ENCODE results near the gene TYMS. TPM values are rescaled to one million over a fixed set of nuclear protein-coding genes. Genes with fewer than 3 reads are reported as not detected.
A peak's percentile ranks its signal among the peaks of the same experiment; 100 is the strongest.

The TYMS gene
- total RNA-seq, 1 experiment from 2014 or later = 140 TPM

GRCh38 chr18:711310-711656 is 53.8 kb downstream of the TYMS start:
- WGBS (ENCODE audit: extremely low coverage, insufficient read length, low lambda C conversion rate) = no CpG with 5 or more reads among the region's 8 CpGs
- H3K9me3 Mint-ChIP-seq = peaks cover 3 to 7% of the 10 kb centered on the region in 2 experiments; a peak in 3 of 5 replicates
- H3K27me3 Mint-ChIP-seq (ENCODE audit: low read depth) = peaks cover 5% of the 10 kb centered on the region
- Histone ChIP-seq H2BK120ac (ENCODE audit: low read depth, low read length, poor library complexity, severe bottlenecking) (no peak overlapping the region), H2AFZ (ENCODE audit: low read length) (no peak overlapping the region), H2BK20ac (ENCODE audit: low read depth, low read length, poor library complexity, severe bottlenecking) (no peak overlapping the region), H3K27me3 (ENCODE audit: insufficient read depth, low read length) (no peaks in the 10 kb centered on the region), H4K8ac (replicated peaks; ENCODE audit: insufficient read length, low read depth, low read length) (no peak overlapping the region), H3K56ac (ENCODE audit: insufficient read length, low read depth, low read length) (no peak overlapping the region), H4K5ac (ENCODE audit: insufficient read length, low read depth, low read length) (no peak overlapping the region), H3K4ac (ENCODE audit: low read depth, low read length) (no peak overlapping the region), H3K9ac (ENCODE audit: extremely low read depth, insufficient read length, low read length) (no peak overlapping the region), H2BK5ac (ENCODE audit: insufficient read length, low read length) (no peak overlapping the region), H4K91ac (ENCODE audit: insufficient read length, low read depth, low read length) (no peak overlapping the region), H4K20me1 (ENCODE audit: control insufficient read depth, insufficient read depth, insufficient read length) (no peaks in the 10 kb centered on the region), H3K27ac (ENCODE audit: insufficient read length, low read depth, low read length) (no peak overlapping the region), H3K4me1 (ENCODE audit: insufficient read depth, low read length) (0 out of 2 replicates have a peak, but pooled peaks cover 2% of the 10 kb centered on the region), H3K79me2 (ENCODE audit: insufficient read depth, low read length) (no peaks in the 10 kb centered on the region), H3K14ac (ENCODE audit: insufficient read depth, low read length) (peak overlapping the region; percentile 69; the same call in 1 of the 2 replicates), H3K23me2 (ENCODE audit: insufficient read length, low read depth, low read length, poor library complexity, severe bottlenecking) (peaks cover 8% of the 10 kb centered on the region), H3T11ph (ENCODE audit: low read length) (no peak overlapping the region), H3K79me1 (ENCODE audit: insufficient read depth, low read depth, low read length, poor library complexity, severe bottlenecking) (peaks cover 3% of the 10 kb centered on the region), H3K18ac (ENCODE audit: insufficient read length, low read depth, low read length) (no peak overlapping the region), H2AK5ac (ENCODE audit: insufficient read length, low read length) (no peak overlapping the region), H3K9me3 (ENCODE audit: control insufficient read depth, low read depth, low read length) (no peaks in the 10 kb centered on the region), H3K23ac (ENCODE audit: insufficient read length, low read depth, low read length) (no peak overlapping the region), H2BK15ac (ENCODE audit: low read depth, low read length) (no peak overlapping the region), H3K4me2 (ENCODE audit: insufficient read depth, insufficient read length, low read length) (peak overlapping the region; percentile 81), H2BK12ac (ENCODE audit: insufficient read length, low read depth, low read length) (no peak overlapping the region)
- H3K36me3 Mint-ChIP-seq (ENCODE audit: insufficient read depth in 1 of 3, low read depth in 3 of 3) = peaks cover 4 to 29% (median 13%) of the 10 kb centered on the region in 3 experiments; a peak in 5 of 7 replicates
- TF ChIP-seq CTCF (conservative IDR thresholded peaks at IDR 0.05) = no peak
- peak overlapping the region in 1 of 3 experiments; percentile 16; a peak in 2 of 7 replicates for H3K27ac Mint-ChIP-seq
- peak overlapping the region; percentile 77 to 80 for H3K4me3 Mint-ChIP-seq
- no peak for DNase-seq
- peaks cover 6 to 7% of the 10 kb centered on the region in 2 experiments for H3K4me1 Mint-ChIP-seq
